Vagina (tissue), 2 donors: Measurements from ENCODE around the gene TTC4.

Source experiments
- CTCF ChIP-seq, 3 experiments: fragments of 450-650 bp in 2 of 3; fragments of 200-600 bp in 1 of 3; sonication (generic) in 1 of 3; IDR thresholded peaks; one replicate each; pipeline ENCODE4 v1.5.1; 2017 to 2019; ENCODE audit warnings: antibody characterized with exemption in 3 of 3, mild to moderate bottlenecking in 2 of 3, moderate library complexity in 2 of 3
- POLR2A ChIP-seq, 2 donors: fragments of 450-650 bp; IDR thresholded peaks; one replicate each; pipeline ENCODE4 v1.6.1; 2017; ENCODE audit warnings: antibody characterized with exemption in 2 of 2, mild to moderate bottlenecking in 2 of 2, moderate library complexity in 2 of 2

GRCh38 chr1:54696262-54696661 lies 19.4 kb upstream of the TTC4 start:
- TF ChIP-seq CTCF (IDR thresholded peaks at IDR 0.05), result no peak
- TF ChIP-seq POLR2A (IDR thresholded peaks at IDR 0.05), result no peak
